Type B pancreatic cell (in vitro differentiated cells): Measurements from ENCODE around the gene NCAPD3. TPM values are rescaled to one million over a fixed set of nuclear protein-coding genes. Genes with fewer than 3 reads are reported as not detected.
A peak's percentile ranks its signal among the peaks of the same experiment; 100 is the strongest.

Source experiments
- DNase-seq: peaks from one replicate; pipeline ENCODE4 v3.0.0; 2021; ENCODE audit warnings: mixed read lengths; ENCODE audit not compliant: unreplicated experiment; ENCODE audit errors: extremely low spot score
- H3K27ac Mint-ChIP-seq: 2 replicates; pipeline ENCODE4 v1.8.0; 2021; ENCODE audit warnings: mild to moderate bottlenecking, mixed read lengths
- H3K27me3 Mint-ChIP-seq: 2 replicates; pipeline ENCODE4 v1.8.0; 2021; ENCODE audit warnings: mixed read lengths
- H3K36me3 Mint-ChIP-seq: 2 replicates; pipeline ENCODE4 v1.8.0; 2021; ENCODE audit warnings: mixed read lengths
- H3K4me1 Mint-ChIP-seq: one replicate; pipeline ENCODE4 v1.8.0; 2021; ENCODE audit warnings: mixed read lengths; ENCODE audit not compliant: unreplicated experiment
- H3K4me3 Mint-ChIP-seq: 2 replicates; pipeline ENCODE4 v1.8.0; 2021; ENCODE audit warnings: mild to moderate bottlenecking, mixed read lengths
- H3K9me3 Mint-ChIP-seq: 2 replicates; pipeline ENCODE4 v1.8.0; 2021; ENCODE audit warnings: mixed read lengths
- CTCF ChIP-seq: fragments of 200-600 bp; sonication (generic); conservative IDR thresholded peaks from 2 replicates; pipeline ENCODE4 v1.5.0; 2021; ENCODE audit warnings: antibody characterized with exemption, mild to moderate bottlenecking
- total RNA-seq: library from RNA; stranded (reverse); gene quantifications from 2 replicates; pipeline ENCODE4 v1.2.1, GENCODE V29; 2021; ENCODE audit warnings: low replicate concordance

Gene NCAPD3
- total RNA-seq, 1 donor from 2014 or later = 33.9 TPM

- peak; percentile 58 for DNase-seq
These were observed 70.4 kb downstream of the NCAPD3 start for GRCh38 chr11:134153147-134153905.

DNA sequence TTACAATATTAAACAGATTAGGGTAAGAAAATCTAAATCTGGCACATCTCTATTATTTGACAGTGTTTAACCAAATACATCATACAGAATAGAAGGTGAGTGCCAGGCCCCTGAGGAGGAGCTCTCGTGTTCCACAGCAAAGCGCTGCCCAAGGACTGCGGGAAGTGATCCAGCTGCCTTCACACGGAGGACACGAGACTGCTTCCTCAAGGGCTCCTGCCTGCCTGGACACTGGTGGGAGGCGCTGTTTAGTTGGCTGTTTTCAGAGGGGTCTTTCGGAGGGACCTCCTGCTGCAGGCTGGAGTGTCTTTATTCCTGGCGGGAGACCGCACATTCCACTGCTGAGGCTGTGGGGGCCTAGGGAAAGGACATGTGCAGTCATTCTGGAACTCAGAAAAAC is 71.1 kb downstream of the NCAPD3 start:
- Mint-ChIP-seq H3K9me3 (no peaks in the 10 kb centered on the region), H3K27ac (no peak overlapping the region), H3K4me3 (no peak overlapping the region), H3K27me3 (no peaks in the 10 kb centered on the region), H3K36me3 (peaks cover 20% of the 10 kb centered on the region), H3K4me1 (no peaks in the 10 kb centered on the region)
- TF ChIP-seq CTCF = no peak
- DNase-seq = peak; percentile 50

More at GRCh38 chr11:134153147-134153905, 70.4 kb downstream of the NCAPD3 start:
- Mint-ChIP-seq H3K4me3 (no peak overlapping the region), H3K27ac (no peak overlapping the region), H3K4me1 (no peaks in the 10 kb centered on the region), H3K9me3 (no peaks in the 10 kb centered on the region), H3K27me3 (no peaks in the 10 kb centered on the region), H3K36me3 (peaks cover 18% of the 10 kb centered on the region)
- TF ChIP-seq CTCF = no peak

- Mint-ChIP-seq H3K9me3 (no peaks in the 10 kb centered on the region), H3K27ac (no peak overlapping the region), H3K4me3 (no peak overlapping the region), H3K4me1 (no peaks in the 10 kb centered on the region), H3K36me3 (peaks cover 15% of the 10 kb centered on the region), H3K27me3 (no peaks in the 10 kb centered on the region)
- no peak for DNase-seq
- no peak for TF ChIP-seq CTCF
These were observed 72.6 kb downstream of the NCAPD3 start for GRCh38 chr11:134151083-134151747.

GRCh38 chr11:134150195-134150903 is 73.4 kb downstream of the NCAPD3 start:
- no peaks in the 10 kb centered on the region for H3K27me3 Mint-ChIP-seq
- no peaks in the 10 kb centered on the region for H3K4me1 Mint-ChIP-seq
- no peak overlapping the region for H3K27ac Mint-ChIP-seq
- no peak for TF ChIP-seq CTCF
- peaks cover 10% of the 10 kb centered on the region for H3K36me3 Mint-ChIP-seq
- H3K4me3 Mint-ChIP-seq = no peak overlapping the region
- DNase-seq = no peak
- H3K9me3 Mint-ChIP-seq = no peaks in the 10 kb centered on the region

DNA sequence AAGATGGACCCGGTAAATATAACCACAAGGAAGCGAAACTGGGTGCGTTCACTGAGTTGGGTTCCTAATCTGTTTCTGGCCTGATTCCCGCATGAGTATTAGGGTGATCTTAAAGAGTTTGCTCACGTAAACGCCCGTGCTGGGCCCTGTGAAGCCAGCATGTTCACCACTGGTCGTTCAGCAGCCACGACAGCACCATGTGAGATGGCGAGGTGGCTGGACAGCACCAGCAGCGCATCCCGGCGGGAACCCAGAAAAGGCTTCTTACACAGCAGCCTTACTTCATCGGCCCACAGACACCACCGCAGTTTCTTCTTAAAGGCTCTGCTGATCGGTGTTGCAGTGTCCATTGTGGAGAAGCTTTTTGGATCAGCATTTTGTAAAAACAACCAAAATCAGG is 74.4 kb downstream of the NCAPD3 start:
- TF ChIP-seq CTCF = no peak
- Mint-ChIP-seq H3K9me3 (no peaks in the 10 kb centered on the region), H3K4me3 (no peak overlapping the region), H3K4me1 (no peaks in the 10 kb centered on the region), H3K36me3 (peaks cover 17% of the 10 kb centered on the region), H3K27ac (no peak overlapping the region), H3K27me3 (no peaks in the 10 kb centered on the region)
- no peak for DNase-seq
